Measurements from ENCODE around the gene USF1. TPM values are rescaled to one million over a fixed set of nuclear protein-coding genes. Genes with fewer than 3 reads are reported as not detected.

USF1 gene
- polyA plus RNA-seq, 3 donors = 6.3 to 335 (median 25.5) TPM

GRCh38 chr1:161033751-161034150, 12.0 kb downstream of the USF1 start:
- H2AFZ ChIP-seq (ENCODE audit: insufficient read depth, low read depth, low read length, poor library complexity, severe bottlenecking) = no peak overlapping the region
- peaks cover 0 to 15% of the 10 kb centered on the region in 2 donors for H3K36me3 Mint-ChIP-seq
- intact Hi-C loops (cut with micrococcal nuclease) = no loop called here
- peaks cover 0 to 2% (median 0%) of the 10 kb centered on the region in 7 donors for H3K9me3 Mint-ChIP-seq
- peaks cover 0 to 2% (median 0%) of the 10 kb centered on the region in 3 donors for H3K27me3 Mint-ChIP-seq (ENCODE audit: low read depth in 3 of 3)
- peaks cover 25% of the 10 kb centered on the region for H3K4me1 Mint-ChIP-seq
- H3K4me3 ChIP-seq (replicated peaks in 1 of 3; ENCODE audit: low read depth in 2 of 3, low read length in 3 of 3) = no peak overlapping the region
- H3K79me2 ChIP-seq (ENCODE audit: insufficient read depth, low read length) = no peaks in the 10 kb centered on the region
- no peak overlapping the region for H3K4me3 Mint-ChIP-seq
- DNase-seq = no peak
- WGBS (ENCODE audit: insufficient coverage) = 100% methylated on average over 2 of the region's 3 CpGs
- H3K4me1 ChIP-seq (ENCODE audit: control insufficient read depth in 1 of 2, insufficient read depth in 2 of 2, low read length in 2 of 2) = peaks cover 15 to 17% of the 10 kb centered on the region in 2 donors
- H3K27me3 ChIP-seq (ENCODE audit: control insufficient read depth in 2 of 2, insufficient read depth in 2 of 2, low read length in 2 of 2) = no peaks in the 10 kb centered on the region
- no peak overlapping the region for H3K27ac ChIP-seq (ENCODE audit: low read depth in 1 of 2, low read length in 2 of 2)
- no peak overlapping the region for H3K4me2 ChIP-seq (replicated peaks; ENCODE audit: extremely low read depth, low read length, poor library complexity, severe bottlenecking)
- H4K20me1 ChIP-seq (ENCODE audit: insufficient read depth, low read length) = peaks cover 6% of the 10 kb centered on the region
- H3K27ac Mint-ChIP-seq = no peak overlapping the region
- TF ChIP-seq CTCF (IDR thresholded peaks at IDR 0.05) = no peak
- no peak overlapping the region for H3K9ac ChIP-seq (ENCODE audit: insufficient read depth, low read length, poor library complexity, severe bottlenecking)
- peaks cover 0 to 9% of the 10 kb centered on the region in 2 donors for H3K36me3 ChIP-seq (replicated peaks in 1 of 2; ENCODE audit: control insufficient read depth in 1 of 2, insufficient read depth in 2 of 2, low read length in 2 of 2)
- no peaks in the 10 kb centered on the region for H3K9me3 ChIP-seq (replicated peaks in 1 of 2; ENCODE audit: control insufficient read depth in 1 of 2, insufficient read depth in 1 of 2, low read length in 2 of 2)

- Mint-ChIP-seq H3K27ac (no peak overlapping the region), H3K4me3 (no peak overlapping the region)
- H2AFZ ChIP-seq (ENCODE audit: insufficient read depth, low read depth, low read length, poor library complexity, severe bottlenecking) = peak overlapping the region; percentile 35
Measured at GRCh38 chr1:161032409-161032808, 13.4 kb downstream of the USF1 start.

More at GRCh38 chr1:161032409-161032808, 13.4 kb downstream of the USF1 start:
- Histone ChIP-seq H3K9ac (ENCODE audit: insufficient read depth, low read length, poor library complexity, severe bottlenecking) (no peak overlapping the region), H3K36me3 (replicated peaks in 1 of 2; ENCODE audit: control insufficient read depth in 1 of 2, insufficient read depth in 2 of 2, low read length in 2 of 2) (peaks cover 0 to 3% of the 10 kb centered on the region in 2 donors), H3K9me3 (replicated peaks in 1 of 2; ENCODE audit: control insufficient read depth in 1 of 2, insufficient read depth in 1 of 2, low read length in 2 of 2) (no peaks in the 10 kb centered on the region), H3K4me1 (ENCODE audit: control insufficient read depth in 1 of 2, insufficient read depth in 2 of 2, low read length in 2 of 2) (peaks cover 4 to 6% of the 10 kb centered on the region in 2 donors), H3K79me2 (ENCODE audit: insufficient read depth, low read length) (no peaks in the 10 kb centered on the region), H3K4me2 (replicated peaks; ENCODE audit: extremely low read depth, low read length, poor library complexity, severe bottlenecking) (no peak overlapping the region), H3K27me3 (ENCODE audit: control insufficient read depth in 2 of 2, insufficient read depth in 2 of 2, low read length in 2 of 2) (no peaks in the 10 kb centered on the region), H3K27ac (ENCODE audit: low read depth in 1 of 2, low read length in 2 of 2) (no peak overlapping the region), H3K4me3 (replicated peaks in 1 of 3; ENCODE audit: low read depth in 2 of 3, low read length in 3 of 3) (no peak overlapping the region), H4K20me1 (ENCODE audit: insufficient read depth, low read length) (no peaks in the 10 kb centered on the region)
- WGBS (ENCODE audit: insufficient coverage) = no CpG with 5 or more reads among the region's 1 CpG
- peaks cover 0 to 2% (median 2%) of the 10 kb centered on the region in 3 donors for H3K27me3 Mint-ChIP-seq (ENCODE audit: low read depth in 3 of 3)
- intact Hi-C loops (cut with micrococcal nuclease) = no loop called here
- peaks cover 16% of the 10 kb centered on the region for H3K4me1 Mint-ChIP-seq
- TF ChIP-seq CTCF (IDR thresholded peaks at IDR 0.05) = no peak
- peaks cover 0 to 4% (median 0%) of the 10 kb centered on the region in 7 donors for H3K9me3 Mint-ChIP-seq
- H3K36me3 Mint-ChIP-seq = peaks cover 0 to 7% of the 10 kb centered on the region in 2 donors
- no peak for DNase-seq
